Cardiac muscle cell (in vitro differentiated cells and primary cell): Measurements from ENCODE around the gene OPTC. TPM values are rescaled to one million over a fixed set of nuclear protein-coding genes. Genes with fewer than 3 reads are reported as not detected.
A peak's percentile ranks its signal among the peaks of the same experiment; 100 is the strongest.
"Not testable (repeated sequence)": the region's sequence is repeated elsewhere in the genome, so short reads cannot be mapped to it uniquely, and the experiment has no call there.

Experiments
- DNase-seq, 2 donors: peaks; one replicate each; pipeline versions ENCODE4 v3.0.0 to v3.0.0-alpha.2; 2010 to 2017; ENCODE audit warnings: low read depth in 1 of 2, low spot score in 1 of 2
- H3K27ac ChIP-seq: fragments of 200-600 bp; sonication (generic); 2 replicates; pipeline ENCODE4 v1.5.1; 2016
- H3K27me3 ChIP-seq: fragments of 200-600 bp; sonication (generic); 2 replicates; pipeline ENCODE4 v1.6.0; 2016; ENCODE audit warnings: control low read depth
- H3K36me3 ChIP-seq: fragments of 200-600 bp; sonication (generic); 2 replicates; pipeline ENCODE4 v1.5.1; 2016; ENCODE audit warnings: control low read depth
- H3K4me1 ChIP-seq: fragments of 200-600 bp; sonication (generic); 2 replicates; pipeline ENCODE4 v1.8.1; 2017; ENCODE audit warnings: low read depth, mild to moderate bottlenecking, mixed run types
- H3K4me3 ChIP-seq: fragments of 200-600 bp; sonication (generic); 2 replicates; pipeline ENCODE4 v1.5.1; 2016; ENCODE audit warnings: mild to moderate bottlenecking
- H3K9me3 ChIP-seq: fragments of 200-600 bp; sonication (generic); 2 replicates; pipeline ENCODE4 v1.5.1; 2017; ENCODE audit warnings: low read depth, mild to moderate bottlenecking, control low read depth
- CTCF ChIP-seq: IDR thresholded peaks from 2 replicates; pipeline ENCODE4 v1.5.1; 2012; ENCODE audit warnings: low read depth, mild to moderate bottlenecking, low read length
- polyA plus RNA-seq: library from polyadenylated mRNA; unstranded; fragments of >200 nt; fragmentation: Nextera tagmentation; extraction: Ambion mirVana; gene quantifications from 2 replicates; pipeline ENCODE4 v1.2.1, GENCODE V29; 2016
- total RNA-seq: library from RNA; depleted of rRNA; stranded (reverse); fragments of >200 nt; gene quantifications from 2 replicates; pipeline ENCODE4 v1.2.3, GENCODE V29; 2016

The OPTC gene
- total and polyA plus RNA-seq, 2 experiments from 2014 or later: not detected

- Histone ChIP-seq H3K9me3 (no peaks in the 10 kb centered on the region), H3K27me3 (peaks cover 28% of the 10 kb centered on the region), H3K4me3 (no peak overlapping the region), H3K4me1 (peaks cover 24% of the 10 kb centered on the region), H3K27ac (no peak overlapping the region), H3K36me3 (no peaks in the 10 kb centered on the region)
- no peak for TF ChIP-seq CTCF
- DNase-seq: no peak
Observed at GRCh38 chr1:203517426-203518110, 23.6 kb downstream of the OPTC start.

GRCh38 chr1:203518139-203518538 lies 24.2 kb downstream of the OPTC start:
- not testable (repeated sequence) for H3K27ac ChIP-seq, H3K36me3 ChIP-seq, H3K4me3 ChIP-seq, DNase-seq, H3K9me3 ChIP-seq
- H3K4me1 ChIP-seq: peaks cover 19% of the 10 kb centered on the region
- peaks cover 28% of the 10 kb centered on the region for H3K27me3 ChIP-seq

GRCh38 chr1:203518541-203518940 lies 24.6 kb downstream of the OPTC start:
- Histone ChIP-seq H3K4me3 (no peak overlapping the region), H3K9me3 (no peaks in the 10 kb centered on the region), H3K27me3 (peaks cover 28% of the 10 kb centered on the region), H3K36me3 (no peaks in the 10 kb centered on the region), H3K4me1 (peaks cover 15% of the 10 kb centered on the region), H3K27ac (no peak overlapping the region)
- DNase-seq: no peak
- no peak for TF ChIP-seq CTCF

GRCh38 chr1:203519053-203519840 lies 25.3 kb downstream of the OPTC start:
- no peaks in the 10 kb centered on the region for H3K9me3 ChIP-seq
- H3K27me3 ChIP-seq: peaks cover 28% of the 10 kb centered on the region
- no peak overlapping the region for H3K4me3 ChIP-seq
- TF ChIP-seq CTCF: no peak
- peaks cover 12% of the 10 kb centered on the region for H3K4me1 ChIP-seq
- no peak overlapping the region for H3K27ac ChIP-seq
- no peaks in the 10 kb centered on the region for H3K36me3 ChIP-seq
- peak in 1 of 2 donors; percentile 28 for DNase-seq

GRCh38 chr1:203519896-203520295 lies 25.9 kb downstream of the OPTC start:
- no peak for TF ChIP-seq CTCF
- Histone ChIP-seq H3K27ac (no peak overlapping the region), H3K9me3 (no peaks in the 10 kb centered on the region), H3K4me3 (no peak overlapping the region), H3K4me1 (peaks cover 13% of the 10 kb centered on the region), H3K36me3 (no peaks in the 10 kb centered on the region), H3K27me3 (peaks cover 27% of the 10 kb centered on the region)
- DNase-seq: no peak

GRCh38 chr1:203520315-203520714 lies 26.4 kb downstream of the OPTC start:
- no peak overlapping the region for H3K27ac ChIP-seq
- TF ChIP-seq CTCF: no peak
- H3K4me3 ChIP-seq: no peak overlapping the region
- H3K27me3 ChIP-seq: peaks cover 23% of the 10 kb centered on the region
- peaks cover 13% of the 10 kb centered on the region for H3K4me1 ChIP-seq
- no peaks in the 10 kb centered on the region for H3K36me3 ChIP-seq
- DNase-seq: no peak
- no peaks in the 10 kb centered on the region for H3K9me3 ChIP-seq
